MCF 10A (cell line): Measurements from ENCODE around the gene ADGRG3. TPM values are rescaled to one million over a fixed set of nuclear protein-coding genes. Genes with fewer than 3 reads are reported as not detected.
"Not testable (repeated sequence)": the region's sequence is repeated elsewhere in the genome, so short reads cannot be mapped to it uniquely, and the experiment has no call there.

Experiments
- BruUV-seq: library from RNA; stranded (reverse); fragments of 400-500 nt; replicated peaks from 2 replicates; lab custom pipeline; 2021; lab: Mats Ljungman, UMichigan
- CTCF ChIA-PET: fragments of 300-600 bp; sonication (Branson Sonifier 250); formaldehyde crosslinking; extraction: SDS; loops from one replicate; lab custom pipeline; 2021; ENCODE audit warnings: antibody characterized with exemption, inconsistent platforms; lab: Yijun Ruan, JAX
- POLR2A ChIA-PET: fragments of 300-600, 350-650 bp; sonication (Branson Sonifier 250); formaldehyde crosslinking; extraction: SDS; loops from one replicate; lab custom pipeline; 2020; ENCODE audit warnings: antibody characterized with exemption, inconsistent platforms; lab: Yijun Ruan, JAX
- DNase-seq: peaks from one replicate; pipeline ENCODE4 v3.0.0-alpha.2; 2018; ENCODE audit not compliant: unreplicated experiment
- H3K27ac Mint-ChIP-seq: one replicate; pipeline ENCODE4 v1.8.0; 2022; ENCODE audit warnings: mild to moderate bottlenecking, low read depth, mixed read lengths; ENCODE audit not compliant: unreplicated experiment
- H3K27me3 Mint-ChIP-seq: one replicate; pipeline ENCODE4 v1.8.0; 2022; ENCODE audit warnings: mixed read lengths; ENCODE audit not compliant: insufficient read depth, unreplicated experiment
- H3K36me3 Mint-ChIP-seq: one replicate; pipeline ENCODE4 v1.8.0; 2022; ENCODE audit warnings: mild to moderate bottlenecking, moderate library complexity, mixed read lengths; ENCODE audit not compliant: insufficient read depth, unreplicated experiment
- H3K4me1 Mint-ChIP-seq: one replicate; pipeline ENCODE4 v1.8.0; 2022; ENCODE audit warnings: mixed read lengths; ENCODE audit not compliant: insufficient read depth, unreplicated experiment
- H3K4me3 Mint-ChIP-seq: one replicate; pipeline ENCODE4 v1.8.0; 2022; ENCODE audit warnings: mild to moderate bottlenecking, moderate library complexity, mixed read lengths; ENCODE audit not compliant: unreplicated experiment
- H3K9me3 Mint-ChIP-seq: one replicate; pipeline ENCODE4 v1.8.0; 2022; ENCODE audit warnings: mixed read lengths; ENCODE audit not compliant: unreplicated experiment
- CTCF ChIP-seq: fragments of 200-600 bp; IDR thresholded peaks from one replicate; pipeline ENCODE4 v1.8.0; 2022; ENCODE audit warnings: antibody characterized with exemption, mild to moderate bottlenecking; ENCODE audit not compliant: unreplicated experiment
- intact Hi-C: fragments of 100-400 bp; cut with micrococcal nuclease; formaldehyde crosslinking; loops from 2 replicates; pipeline ENCODE4 v1.14.1; 2022
- total RNA-seq: library from RNA; stranded (reverse); gene quantifications from 2 replicates; pipeline ENCODE4 v1.2.3, GENCODE V29; 2022

ADGRG3 gene
- total RNA-seq, 1 experiment from 2014 or later: not detected

GRCh38 chr16:57669476-57670162, 1.5 kb downstream of the ADGRG3 start:
- intact Hi-C loops: no loop called here
- ChIA-PET POLR2A (no interaction called here), CTCF (interaction anchor here (0.5 to 1.5 kb wide), 3 partner anchors 20 to 183 kb away, joined by 3 to 7 read pairs (median 3); no protein-coding TSS in a partner anchor)
- Mint-ChIP-seq H3K27me3 (peaks cover 20% of the 10 kb centered on the region), H3K27ac (no peak overlapping the region), H3K36me3 (no peaks in the 10 kb centered on the region), H3K4me1 (no peaks in the 10 kb centered on the region), H3K4me3 (no peak overlapping the region), H3K9me3 (no peaks in the 10 kb centered on the region)
- no TSS peak for BruUV-seq
- no peak for TF ChIP-seq CTCF
- no peak for DNase-seq

- no peaks in the 10 kb centered on the region for H3K4me1 Mint-ChIP-seq
- TF ChIP-seq CTCF: no peak
- no peak overlapping the region for H3K27ac Mint-ChIP-seq
- H3K36me3 Mint-ChIP-seq: no peaks in the 10 kb centered on the region
- intact Hi-C loops: no loop called here
- POLR2A ChIA-PET: no interaction called here
- no peak overlapping the region for H3K4me3 Mint-ChIP-seq
- no TSS peak for BruUV-seq
- H3K27me3 Mint-ChIP-seq: peaks cover 20% of the 10 kb centered on the region
- H3K9me3 Mint-ChIP-seq: no peaks in the 10 kb centered on the region
- CTCF ChIA-PET: interaction anchor here (1.5 kb wide), 1 partner anchor 20 kb away, joined by 7 read pairs; no protein-coding TSS in a partner anchor
- DNase-seq: no peak
Observed at GRCh38 chr16:57670196-57670595, 2.1 kb downstream of the ADGRG3 start.

GRCh38 chr16:57671451-57671850, 3.3 kb downstream of the ADGRG3 start:
- H3K27me3 Mint-ChIP-seq: peaks cover 20% of the 10 kb centered on the region

GRCh38 chr16:57672416-57672815, 4.3 kb downstream of the ADGRG3 start:
- H3K27me3 Mint-ChIP-seq: peaks cover 20% of the 10 kb centered on the region
- no peak for DNase-seq
- H3K4me1 Mint-ChIP-seq: peaks cover 7% of the 10 kb centered on the region
- CTCF ChIA-PET: interaction anchor here (0.6 to 1.7 kb wide), 7 partner anchors 10 to 97 kb away, joined by 3 to 12 read pairs (median 4); no protein-coding TSS in a partner anchor
- no peak overlapping the region for H3K4me3 Mint-ChIP-seq
- intact Hi-C loops: no loop called here
- no peak overlapping the region for H3K27ac Mint-ChIP-seq
- TF ChIP-seq CTCF: no peak
- POLR2A ChIA-PET: no interaction called here
- H3K36me3 Mint-ChIP-seq: no peaks in the 10 kb centered on the region
- no peaks in the 10 kb centered on the region for H3K9me3 Mint-ChIP-seq
- no TSS peak for BruUV-seq

More at GRCh38 chr16:57671451-57671850, 3.3 kb downstream of the ADGRG3 start:
- DNase-seq, H3K27ac Mint-ChIP-seq, H3K9me3 Mint-ChIP-seq, H3K4me3 Mint-ChIP-seq, H3K4me1 Mint-ChIP-seq, H3K36me3 Mint-ChIP-seq, POLR2A ChIA-PET, intact Hi-C loops, BruUV-seq: not testable (repeated sequence)
- CTCF ChIA-PET: interaction anchor here (0.6 to 1.7 kb wide), 11 partner anchors 9 to 254 kb away, joined by 3 to 12 read pairs (median 4); no protein-coding TSS in a partner anchor
